ENCODE measurements around the gene SLAMF6.
"Not testable (repeated sequence)": the region's sequence is repeated elsewhere in the genome, so short reads cannot be mapped to it uniquely, and the experiment has no call there.

GRCh38 chr1:160480781-160481180, 42.3 kb downstream of the SLAMF6 start:
- not testable (repeated sequence) for TF ChIP-seq CTCF, POLR2A (IDR thresholded peaks at IDR 0.05)
